Measurements from ENCODE around the gene PLOD3. TPM values are rescaled to one million over a fixed set of nuclear protein-coding genes. Genes with fewer than 3 reads are reported as not detected.
A peak's percentile ranks its signal among the peaks of the same experiment; 100 is the strongest.

PLOD3 gene
- total RNA-seq, 2 donors from 2014 or later = 23.9 to 56.0 TPM

DNA sequence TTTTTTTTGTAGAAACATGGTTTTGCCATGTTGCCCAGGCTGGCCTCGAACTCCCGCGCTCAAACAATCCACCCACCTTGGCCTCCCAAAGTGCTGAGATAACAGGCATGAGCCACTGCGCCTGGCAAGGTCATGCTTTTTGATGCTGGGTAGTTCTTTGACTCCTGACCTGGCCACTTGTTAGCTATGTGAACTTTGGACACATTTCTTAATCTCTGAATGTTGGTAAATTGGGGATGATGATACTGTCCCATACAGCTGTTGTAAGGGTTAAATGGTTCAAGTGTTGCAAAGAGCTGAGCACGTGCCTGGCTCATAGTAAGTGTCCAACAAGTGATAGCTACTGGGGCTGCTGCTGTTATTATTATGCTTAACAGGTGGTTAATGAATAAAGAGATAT, 2.9 kb upstream of the PLOD3 start:
- no peaks in the 10 kb centered on the region for H3K9me3 ChIP-seq

GRCh38 chr7:101218236-101219125, 1.1 kb upstream of the PLOD3 start:
- DNase-seq (peak in 1 of 4 donors; percentile 39), ATAC-seq (peak; percentile 7)
- H3K27ac ChIP-seq = peak overlapping the region; percentile 86 to 92 (median 90)
- peaks cover 46% of the 10 kb centered on the region for H3K4me1 ChIP-seq
- intact Hi-C loops (cut with DNase I) = no loop called here
- peak overlapping the region; percentile 65 to 74 for H3K4me3 ChIP-seq
- H3K9me3 ChIP-seq = no peaks in the 10 kb centered on the region
- WGBS, 2 donors = 5 to 7% methylated on average over 23 to 26 of the region's 26 CpGs
- TF ChIP-seq, protein P1, sequence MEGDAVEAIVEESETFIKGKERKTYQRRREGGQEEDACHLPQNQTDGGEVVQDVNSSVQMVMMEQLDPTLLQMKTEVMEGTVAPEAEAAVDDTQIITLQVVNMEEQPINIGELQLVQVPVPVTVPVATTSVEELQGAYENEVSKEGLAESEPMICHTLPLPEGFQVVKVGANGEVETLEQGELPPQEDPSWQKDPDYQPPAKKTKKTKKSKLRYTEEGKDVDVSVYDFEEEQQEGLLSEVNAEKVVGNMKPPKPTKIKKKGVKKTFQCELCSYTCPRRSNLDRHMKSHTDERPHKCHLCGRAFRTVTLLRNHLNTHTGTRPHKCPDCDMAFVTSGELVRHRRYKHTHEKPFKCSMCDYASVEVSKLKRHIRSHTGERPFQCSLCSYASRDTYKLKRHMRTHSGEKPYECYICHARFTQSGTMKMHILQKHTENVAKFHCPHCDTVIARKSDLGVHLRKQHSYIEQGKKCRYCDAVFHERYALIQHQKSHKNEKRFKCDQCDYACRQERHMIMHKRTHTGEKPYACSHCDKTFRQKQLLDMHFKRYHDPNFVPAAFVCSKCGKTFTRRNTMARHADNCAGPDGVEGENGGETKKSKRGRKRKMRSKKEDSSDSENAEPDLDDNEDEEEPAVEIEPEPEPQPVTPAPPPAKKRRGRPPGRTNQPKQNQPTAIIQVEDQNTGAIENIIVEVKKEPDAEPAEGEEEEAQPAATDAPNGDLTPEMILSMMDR (IDR thresholded peaks at IDR 0.05) = peak in 1 of 7 experiments; percentile 4
- TF ChIP-seq POLR2A (IDR thresholded peaks at IDR 0.05) = no peak
- H3K27me3 ChIP-seq = no peaks in the 10 kb centered on the region
- no peaks in the 10 kb centered on the region for H3K36me3 ChIP-seq (replicated peaks in 1 of 2; ENCODE audit: insufficient read depth in 1 of 2, low read depth in 2 of 2)

More for the DNA sequence above, 2.9 kb upstream of the PLOD3 start:
- intact Hi-C loops (cut with DNase I) = no loop called here
- Histone ChIP-seq H3K4me3 (no peak overlapping the region), H3K36me3 (replicated peaks in 1 of 2; ENCODE audit: insufficient read depth in 1 of 2, low read depth in 2 of 2) (peaks cover 0 to 10% of the 10 kb centered on the region in 2 donors), H3K27me3 (no peaks in the 10 kb centered on the region), H3K27ac (no peak overlapping the region), H3K4me1 (peaks cover 39% of the 10 kb centered on the region)
- WGBS, 2 donors = 42 to 52% methylated on average over 5 of the region's 5 CpGs
- TF ChIP-seq, protein P1 (IDR thresholded peaks at IDR 0.05) = no peak
- no peak for TF ChIP-seq POLR2A (IDR thresholded peaks at IDR 0.05)
- ATAC-seq = no peak
- DNase-seq = no peak

DNA sequence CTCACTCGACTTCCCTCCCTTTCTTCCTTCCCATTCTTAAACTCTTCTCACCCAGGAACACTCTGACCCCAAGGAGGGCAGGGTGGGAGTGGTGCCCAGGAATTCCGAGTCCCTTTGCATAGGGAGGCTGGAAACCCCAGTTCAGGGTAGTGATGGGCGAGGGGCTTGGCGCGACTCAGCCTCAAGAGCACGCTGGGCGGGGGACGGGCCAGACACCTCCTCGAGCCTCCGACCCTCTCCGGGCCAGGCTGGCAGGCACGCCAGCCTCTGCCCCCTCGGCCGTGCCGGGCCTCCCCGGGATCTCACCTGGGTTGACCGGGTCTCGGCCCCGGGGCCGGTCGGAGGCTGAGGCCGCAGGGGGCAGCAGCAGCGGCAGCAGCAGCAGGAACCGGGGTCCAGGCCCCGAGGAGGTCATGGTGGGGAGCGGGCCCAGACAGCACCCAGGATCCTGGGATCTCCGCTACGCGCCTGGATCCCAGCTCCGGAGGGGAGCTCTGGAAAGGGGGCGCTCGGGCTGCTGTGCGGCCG, 457 bp downstream of the PLOD3 start:
- ATAC-seq = no peak
- intact Hi-C loops (cut with DNase I) = no loop called here
- no peak for TF ChIP-seq POLR2A (IDR thresholded peaks at IDR 0.05)
- TF ChIP-seq, protein P1 (IDR thresholded peaks at IDR 0.05) = no peak
- H3K9me3 ChIP-seq = no peaks in the 10 kb centered on the region
- WGBS, 2 donors = 0 to 1% methylated on average over 2 to 22 of the region's 34 CpGs
- peak overlapping the region; percentile 65 to 74 for H3K4me3 ChIP-seq
- peaks cover 46% of the 10 kb centered on the region for H3K4me1 ChIP-seq
- H3K36me3 ChIP-seq (replicated peaks in 1 of 2; ENCODE audit: insufficient read depth in 1 of 2, low read depth in 2 of 2) = peaks cover 0 to 4% of the 10 kb centered on the region in 2 donors
- no peak for DNase-seq
- peak overlapping the region in 3 of 4 donors; percentile 86 to 92 (median 90) for H3K27ac ChIP-seq
- no peaks in the 10 kb centered on the region for H3K27me3 ChIP-seq

DNA sequence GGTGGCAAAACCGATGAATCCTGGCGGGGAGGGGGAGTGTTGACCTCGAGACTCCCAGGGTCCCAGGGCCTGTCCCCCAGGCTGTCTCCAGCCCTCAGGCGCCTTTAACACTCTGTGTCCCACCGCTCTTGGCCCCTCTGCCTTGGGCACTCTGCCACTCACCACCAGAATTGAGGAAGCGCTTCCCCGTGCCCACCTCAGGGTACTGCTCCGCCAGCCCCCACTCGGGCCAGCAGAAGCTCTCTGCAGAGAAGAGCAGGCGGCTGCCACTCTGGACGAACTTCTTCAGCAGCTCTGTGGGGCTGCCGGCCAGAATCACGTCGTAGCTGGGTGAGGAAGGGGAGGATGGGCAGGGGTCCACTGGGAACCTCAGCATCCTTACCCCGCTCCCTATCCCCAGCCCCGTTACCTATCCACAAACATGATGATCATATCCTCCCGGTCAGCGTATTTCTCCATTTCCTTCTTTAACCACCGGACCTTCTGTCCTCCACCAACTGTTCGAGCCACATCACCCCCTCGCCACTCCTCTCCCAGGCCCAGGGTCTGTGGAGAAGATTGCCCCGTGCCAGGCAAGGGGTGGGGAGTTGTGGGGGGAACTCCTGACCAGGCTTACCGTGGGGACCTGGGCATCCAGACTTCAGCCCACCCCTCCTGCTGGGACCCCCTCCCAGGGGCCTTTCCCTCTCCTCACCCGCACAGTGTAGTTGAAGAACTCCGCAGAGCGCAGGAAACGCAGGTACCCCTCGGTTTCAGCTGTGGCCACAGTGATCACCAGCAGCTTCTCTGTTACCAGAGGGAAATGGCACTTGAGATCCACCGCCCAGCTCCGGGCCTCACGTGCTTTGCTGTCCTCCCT, 1.2 kb downstream of the PLOD3 start:
- Histone ChIP-seq H3K27me3 (no peaks in the 10 kb centered on the region), H3K36me3 (replicated peaks in 1 of 2; ENCODE audit: insufficient read depth in 1 of 2, low read depth in 2 of 2) (peaks cover 5 to 9% of the 10 kb centered on the region in 2 donors), H3K4me3 (peak overlapping the region; percentile 65 to 74), H3K4me1 (peaks cover 46% of the 10 kb centered on the region), H3K27ac (peak overlapping the region in 1 of 4 donors; percentile 92), H3K9me3 (no peaks in the 10 kb centered on the region)
- ATAC-seq = no peak
- intact Hi-C loops (cut with DNase I) = no loop called here
- DNase-seq = peak in 1 of 4 donors; percentile 24
- 54 to 69% methylated on average over 24 to 28 of the region's 31 CpGs for WGBS, 2 donors
- TF ChIP-seq, protein P1 (IDR thresholded peaks at IDR 0.05) = no peak
- TF ChIP-seq POLR2A (IDR thresholded peaks at IDR 0.05) = no peak
